ENCODE measurements around the gene CDRT15L2.
"Not testable (repeated sequence)": the region's sequence is repeated elsewhere in the genome, so short reads cannot be mapped to it uniquely, and the experiment has no call there.

The CDRT15L2 gene

GRCh38 chr17:20579424-20579823 lies at the start of gene CDRT15L2:
Gene CDRT15L2, plus strand, starts transcription at chr17:20579724. Its CDS starts 20 bp downstream, at chr17:20579744.
- H3K27me3 ChIP-seq (ENCODE audit: insufficient read depth, low read depth, severe bottlenecking); H3K36me3 ChIP-seq; DNase-seq; H3K9me3 ChIP-seq (ENCODE audit: severe bottlenecking); H3K27ac ChIP-seq; H3K4me3 ChIP-seq (ENCODE audit: low read depth, low read length): not testable (repeated sequence)

DNA sequence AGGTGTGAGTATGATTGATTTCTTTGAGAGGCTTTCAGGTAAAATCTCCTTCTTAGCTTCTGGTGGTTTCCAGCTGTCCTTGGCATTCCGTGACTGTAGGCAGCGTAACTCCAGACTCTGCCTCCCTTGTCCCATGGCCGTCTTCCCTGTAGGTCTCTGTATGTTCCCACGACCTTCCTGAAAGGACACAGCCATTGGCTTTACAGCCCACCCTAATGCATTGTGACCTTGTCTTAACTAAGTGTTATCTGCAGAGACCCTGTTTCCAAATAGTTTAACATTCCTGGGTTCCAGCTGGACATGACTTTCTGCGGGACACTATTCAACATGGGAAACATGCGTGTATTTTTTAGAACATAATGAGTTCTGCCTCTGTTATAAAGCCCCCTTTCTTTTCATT lies 49.4 kb upstream of the CDRT15L2 start:
- not testable (repeated sequence) for H3K9me3 ChIP-seq (ENCODE audit: severe bottlenecking); DNase-seq; H3K27me3 ChIP-seq (ENCODE audit: insufficient read depth, low read depth, severe bottlenecking); H3K4me3 ChIP-seq (ENCODE audit: low read depth, low read length); H3K36me3 ChIP-seq; H3K27ac ChIP-seq

DNA sequence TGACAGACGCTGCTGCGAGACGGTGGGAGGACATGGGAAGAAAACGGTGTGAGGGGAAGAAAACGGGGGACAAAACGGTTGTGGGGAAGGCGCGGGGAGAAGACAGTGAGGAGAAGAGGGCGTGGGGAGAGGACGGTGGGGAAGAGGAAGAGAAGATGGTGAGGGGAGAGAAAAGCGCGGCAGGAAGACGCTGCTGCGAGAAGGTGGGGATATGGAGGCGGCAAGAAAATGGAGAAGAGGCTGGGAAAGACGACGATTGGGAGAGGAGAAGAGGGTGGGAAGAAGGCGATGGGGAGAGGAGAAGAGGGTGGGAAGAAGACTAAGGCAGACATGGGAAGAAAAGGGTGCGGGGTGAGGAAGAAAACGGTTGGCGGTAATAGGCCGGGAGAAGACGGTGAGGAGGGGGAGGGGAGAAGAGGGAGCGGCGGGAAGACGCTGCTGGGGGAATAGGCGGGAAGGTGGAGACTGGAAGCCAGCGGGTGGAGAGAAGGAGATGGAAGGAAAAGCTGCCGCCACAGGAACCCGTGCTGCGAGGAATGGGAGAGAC lies 46.9 kb upstream of the CDRT15L2 start:
- H3K27ac ChIP-seq, result not testable (repeated sequence)

GRCh38 chr17:20533206-20533605 lies 46.3 kb upstream of the CDRT15L2 start:
- peak overlapping the region; percentile 26 for H3K4me3 ChIP-seq (ENCODE audit: low read depth, low read length)
- H3K27ac ChIP-seq, result not testable (repeated sequence)

More for the DNA sequence above, 46.9 kb upstream of the CDRT15L2 start:
- not testable (repeated sequence) for H3K9me3 ChIP-seq (ENCODE audit: severe bottlenecking); H3K27me3 ChIP-seq (ENCODE audit: insufficient read depth, low read depth, severe bottlenecking); H3K4me3 ChIP-seq (ENCODE audit: low read depth, low read length); H3K36me3 ChIP-seq; DNase-seq

DNA sequence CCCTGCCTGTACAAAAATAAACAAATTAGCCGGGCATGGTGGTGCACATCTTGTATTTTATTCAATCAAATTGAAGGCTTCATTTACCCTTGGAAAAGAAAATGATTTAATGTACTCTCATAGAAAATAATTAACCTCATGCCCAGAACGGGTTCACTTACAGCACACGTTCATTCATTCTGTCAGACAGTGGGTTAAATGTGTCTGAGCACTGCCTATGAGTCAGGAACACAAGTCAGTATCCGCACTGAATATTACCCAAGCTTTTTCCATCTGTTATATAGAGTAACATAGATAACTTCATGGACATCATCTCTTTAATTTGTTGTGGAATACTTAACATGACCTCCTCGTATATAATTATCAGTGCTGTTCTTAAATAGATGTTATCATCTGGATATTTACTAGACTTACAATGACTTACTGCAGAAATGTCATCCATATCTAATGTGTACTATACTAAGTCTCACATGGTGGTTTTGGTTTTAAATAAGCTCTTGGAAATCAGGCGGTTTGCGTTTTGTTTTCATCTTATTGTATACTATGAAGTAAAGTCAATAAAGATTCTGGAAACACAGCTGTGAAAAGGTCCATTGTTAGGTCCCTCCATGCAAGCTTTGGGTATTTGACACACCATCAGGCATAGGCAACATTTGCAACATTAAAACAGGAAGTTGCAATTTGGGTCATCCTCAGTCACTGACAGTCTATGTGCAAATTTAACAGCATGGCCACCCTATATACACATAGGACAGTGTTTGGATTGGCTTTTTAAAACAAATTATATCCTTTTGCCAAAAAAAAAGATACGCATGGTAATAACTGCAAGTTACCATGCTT lies 44.6 kb upstream of the CDRT15L2 start:
- DNase-seq; H3K9me3 ChIP-seq (ENCODE audit: severe bottlenecking); H3K36me3 ChIP-seq; H3K27me3 ChIP-seq (ENCODE audit: insufficient read depth, low read depth, severe bottlenecking); H3K4me3 ChIP-seq (ENCODE audit: low read depth, low read length); H3K27ac ChIP-seq: not testable (repeated sequence)

More at GRCh38 chr17:20533206-20533605, 46.3 kb upstream of the CDRT15L2 start:
- H3K36me3 ChIP-seq; H3K27me3 ChIP-seq (ENCODE audit: insufficient read depth, low read depth, severe bottlenecking); H3K9me3 ChIP-seq (ENCODE audit: severe bottlenecking); DNase-seq: not testable (repeated sequence)

DNA sequence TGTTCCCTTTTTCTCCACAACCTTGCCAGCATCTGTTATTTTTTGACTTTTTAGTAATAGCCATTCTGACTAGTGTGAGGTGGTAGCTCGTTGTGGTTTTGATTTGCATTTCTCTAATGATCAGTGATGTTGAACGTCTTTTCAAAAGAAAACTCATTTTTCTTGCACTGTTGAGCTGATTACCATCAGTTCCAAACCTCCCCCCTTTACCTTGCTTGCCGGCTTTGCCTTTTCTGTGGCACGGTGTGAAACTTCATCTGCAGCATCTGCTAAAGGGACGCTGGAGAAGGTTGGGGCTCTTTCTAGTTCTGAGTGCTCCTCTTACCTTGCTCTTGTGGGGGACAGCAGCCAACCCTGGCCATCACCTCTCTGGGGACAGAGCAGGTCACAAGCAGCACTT lies 39.1 kb upstream of the CDRT15L2 start:
- not testable (repeated sequence) for H3K27me3 ChIP-seq (ENCODE audit: insufficient read depth, low read depth, severe bottlenecking); H3K9me3 ChIP-seq (ENCODE audit: severe bottlenecking); H3K4me3 ChIP-seq (ENCODE audit: low read depth, low read length); H3K36me3 ChIP-seq; DNase-seq; H3K27ac ChIP-seq

DNA sequence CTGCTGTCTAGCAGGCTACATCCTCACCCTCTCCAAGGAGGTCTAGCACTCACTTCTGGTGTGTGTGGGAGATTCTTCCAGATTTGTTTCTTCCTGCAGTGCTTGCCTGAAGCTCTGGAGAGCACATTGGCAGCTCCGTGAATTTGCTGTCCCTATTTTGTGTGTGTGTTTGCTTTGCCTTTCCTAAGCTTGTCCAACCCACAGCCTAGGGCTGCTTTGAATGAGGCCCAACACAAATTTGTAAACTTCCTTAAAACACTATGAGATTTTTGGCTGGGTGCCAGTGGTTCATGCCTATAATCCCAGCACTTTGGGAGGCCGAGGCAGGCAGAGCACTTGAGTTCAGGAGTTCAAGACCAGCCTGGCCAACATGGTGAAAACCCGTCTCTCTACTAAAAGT lies 38.7 kb upstream of the CDRT15L2 start:
- H3K9me3 ChIP-seq (ENCODE audit: severe bottlenecking); H3K36me3 ChIP-seq; H3K4me3 ChIP-seq (ENCODE audit: low read depth, low read length); DNase-seq; H3K27me3 ChIP-seq (ENCODE audit: insufficient read depth, low read depth, severe bottlenecking); H3K27ac ChIP-seq: not testable (repeated sequence)

- not testable (repeated sequence) for DNase-seq; H3K9me3 ChIP-seq (ENCODE audit: severe bottlenecking); H3K27me3 ChIP-seq (ENCODE audit: insufficient read depth, low read depth, severe bottlenecking); H3K36me3 ChIP-seq; H3K27ac ChIP-seq; H3K4me3 ChIP-seq (ENCODE audit: low read depth, low read length)
Measured at GRCh38 chr17:20541853-20542546, 37.5 kb upstream of the CDRT15L2 start.

- not testable (repeated sequence) for H3K36me3 ChIP-seq; DNase-seq; H3K4me3 ChIP-seq (ENCODE audit: low read depth, low read length); H3K9me3 ChIP-seq (ENCODE audit: severe bottlenecking); H3K27ac ChIP-seq; H3K27me3 ChIP-seq (ENCODE audit: insufficient read depth, low read depth, severe bottlenecking)
Measured at GRCh38 chr17:20547923-20548322, 31.6 kb upstream of the CDRT15L2 start.

- not testable (repeated sequence) for H3K27me3 ChIP-seq (ENCODE audit: insufficient read depth, low read depth, severe bottlenecking); H3K9me3 ChIP-seq (ENCODE audit: severe bottlenecking); H3K4me3 ChIP-seq (ENCODE audit: low read depth, low read length); H3K27ac ChIP-seq; H3K36me3 ChIP-seq; DNase-seq
Measured at GRCh38 chr17:20552920-20553319, 26.6 kb upstream of the CDRT15L2 start.

- not testable (repeated sequence) for H3K4me3 ChIP-seq (ENCODE audit: low read depth, low read length); H3K27me3 ChIP-seq (ENCODE audit: insufficient read depth, low read depth, severe bottlenecking); H3K9me3 ChIP-seq (ENCODE audit: severe bottlenecking); DNase-seq; H3K27ac ChIP-seq; H3K36me3 ChIP-seq
Measured at GRCh38 chr17:20554728-20555127, 24.8 kb upstream of the CDRT15L2 start.

- not testable (repeated sequence) for DNase-seq; H3K27ac ChIP-seq; H3K4me3 ChIP-seq (ENCODE audit: low read depth, low read length); H3K36me3 ChIP-seq; H3K27me3 ChIP-seq (ENCODE audit: insufficient read depth, low read depth, severe bottlenecking); H3K9me3 ChIP-seq (ENCODE audit: severe bottlenecking)
Measured at GRCh38 chr17:20555135-20556010, 24.2 kb upstream of the CDRT15L2 start.

GRCh38 chr17:20558096-20558495 lies 21.4 kb upstream of the CDRT15L2 start:
- H3K36me3 ChIP-seq; H3K27ac ChIP-seq; DNase-seq; H3K4me3 ChIP-seq (ENCODE audit: low read depth, low read length); H3K27me3 ChIP-seq (ENCODE audit: insufficient read depth, low read depth, severe bottlenecking); H3K9me3 ChIP-seq (ENCODE audit: severe bottlenecking): not testable (repeated sequence)

DNA sequence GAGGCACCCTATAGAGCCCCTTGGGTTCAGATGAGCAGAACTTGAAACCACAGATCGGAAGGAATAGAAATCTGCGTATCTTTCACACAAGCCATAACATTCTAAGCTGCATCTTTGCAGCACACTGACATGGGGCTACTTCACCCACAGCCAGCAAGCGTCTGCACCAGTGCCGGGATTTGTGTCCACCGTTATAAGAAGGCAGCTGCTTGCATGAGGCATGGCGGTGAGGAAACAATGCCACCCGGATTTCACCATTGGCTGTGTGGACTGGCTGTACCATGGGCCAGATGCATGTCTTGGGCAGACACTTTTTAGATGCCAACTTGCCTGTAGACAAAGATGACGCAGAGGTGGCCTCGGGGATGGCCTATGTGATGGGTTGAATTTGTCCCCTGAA lies 20.5 kb upstream of the CDRT15L2 start:
- H3K4me3 ChIP-seq (ENCODE audit: low read depth, low read length); H3K9me3 ChIP-seq (ENCODE audit: severe bottlenecking); DNase-seq: not testable (repeated sequence)

More for the DNA sequence above, 20.5 kb upstream of the CDRT15L2 start:
- H3K27ac ChIP-seq; H3K27me3 ChIP-seq (ENCODE audit: insufficient read depth, low read depth, severe bottlenecking); H3K36me3 ChIP-seq: not testable (repeated sequence)

Data from WERI-Rb-1 (cell line).